Measurements from ENCODE around the gene GALNT1. TPM values are rescaled to one million over a fixed set of nuclear protein-coding genes. Genes with fewer than 3 reads are reported as not detected.
"Not testable (repeated sequence)": the region's sequence is repeated elsewhere in the genome, so short reads cannot be mapped to it uniquely, and the experiment has no call there.

The GALNT1 gene
- total RNA-seq, 1 donor from 2014 or later, result 47.8 TPM

DNA sequence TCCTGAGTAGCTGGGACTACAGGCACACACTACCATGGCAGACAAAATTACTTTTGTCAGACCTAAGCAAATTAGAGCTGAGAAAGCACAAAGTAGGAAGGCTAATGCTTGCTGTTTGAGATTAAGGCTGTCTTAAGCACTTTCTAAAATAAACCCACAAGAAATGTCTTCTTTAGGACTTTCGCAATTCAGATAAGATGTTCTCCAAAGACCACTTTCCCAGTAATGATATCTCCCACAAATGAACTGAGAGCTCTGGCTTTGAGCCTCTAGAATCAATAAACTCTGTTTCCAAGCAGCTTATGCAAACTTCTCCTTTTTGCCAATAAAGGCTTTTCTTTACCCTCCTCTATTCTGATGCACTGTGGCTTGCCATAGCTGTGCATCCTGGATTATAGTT is 32.0 kb upstream of the GALNT1 start:
- TF ChIP-seq CTCF (IDR thresholded peaks at IDR 0.05; ENCODE audit: borderline replicate concordance), result no peak
- no peaks in the 10 kb centered on the region for H3K9me3 ChIP-seq (replicated peaks)
- no peak overlapping the region for H3K4me3 ChIP-seq
- no peak for DNase-seq
- no peaks in the 10 kb centered on the region for H3K27me3 ChIP-seq (ENCODE audit: low read depth)
- no peaks in the 10 kb centered on the region for H3K4me1 ChIP-seq
- H3K27ac ChIP-seq (replicated peaks), result no peak overlapping the region
- intact Hi-C loops (cut with micrococcal nuclease), result no loop called here
- no peaks in the 10 kb centered on the region for H3K36me3 ChIP-seq

DNA sequence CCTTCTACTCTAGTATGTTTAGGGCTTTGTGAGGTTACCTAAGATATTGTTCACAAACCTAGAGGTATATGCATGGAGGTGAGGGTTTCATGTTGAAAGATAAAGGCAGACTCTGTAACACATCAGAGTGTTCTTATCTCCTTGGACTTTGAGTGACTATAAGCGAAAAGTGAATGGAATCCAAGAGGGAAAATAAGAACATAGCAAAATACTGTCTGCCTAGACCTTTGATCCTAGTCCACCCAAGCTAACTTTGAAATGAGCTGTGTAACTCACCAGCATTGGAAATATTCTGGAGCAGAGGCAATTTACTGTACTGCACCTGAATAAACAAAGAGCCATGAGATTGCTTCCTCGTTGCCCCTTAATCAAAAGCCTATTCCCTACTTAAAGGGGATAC is 28.2 kb upstream of the GALNT1 start:
- TF ChIP-seq CTCF (IDR thresholded peaks at IDR 0.05; ENCODE audit: borderline replicate concordance), result no peak
- no peak overlapping the region for H3K4me3 ChIP-seq
- H3K9me3 ChIP-seq (replicated peaks), result no peaks in the 10 kb centered on the region
- DNase-seq, result no peak
- H3K27ac ChIP-seq (replicated peaks), result no peak overlapping the region
- intact Hi-C loops (cut with micrococcal nuclease), result no loop called here
- H3K4me1 ChIP-seq, result no peaks in the 10 kb centered on the region
- no peaks in the 10 kb centered on the region for H3K27me3 ChIP-seq (ENCODE audit: low read depth)
- H3K36me3 ChIP-seq, result no peaks in the 10 kb centered on the region

GRCh38 chr18:35555538-35555937 is 26.0 kb upstream of the GALNT1 start:
- H3K36me3 ChIP-seq; DNase-seq; H3K27me3 ChIP-seq (ENCODE audit: low read depth); H3K4me1 ChIP-seq; H3K27ac ChIP-seq (replicated peaks); H3K9me3 ChIP-seq (replicated peaks); intact Hi-C loops (cut with micrococcal nuclease); H3K4me3 ChIP-seq: not testable (repeated sequence)

DNA sequence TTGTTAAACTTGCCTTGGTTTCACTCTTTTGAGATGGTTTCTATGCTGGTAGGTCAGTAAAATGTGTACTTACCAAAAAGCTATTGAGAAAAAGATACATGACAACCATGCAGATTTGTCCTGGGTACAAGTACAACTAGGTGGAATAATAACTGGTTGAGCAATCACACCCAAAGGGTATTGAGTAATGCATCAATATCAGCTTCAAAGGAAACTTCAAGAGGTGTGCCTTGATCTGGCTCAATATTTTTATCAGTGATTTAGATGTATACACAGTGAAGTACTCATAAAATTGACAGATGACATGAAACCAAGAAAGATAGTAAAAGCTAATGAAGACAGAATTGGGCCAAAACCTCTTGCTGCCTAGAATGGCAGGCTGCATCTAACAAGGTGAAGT is 21.7 kb upstream of the GALNT1 start:
- no peaks in the 10 kb centered on the region for H3K9me3 ChIP-seq (replicated peaks)
- H3K27me3 ChIP-seq (ENCODE audit: low read depth), result no peaks in the 10 kb centered on the region
- H3K4me3 ChIP-seq, result no peak overlapping the region
- H3K4me1 ChIP-seq, result no peaks in the 10 kb centered on the region
- TF ChIP-seq CTCF (IDR thresholded peaks at IDR 0.05; ENCODE audit: borderline replicate concordance), result no peak
- intact Hi-C loops (cut with micrococcal nuclease), result no loop called here
- DNase-seq, result no peak
- H3K36me3 ChIP-seq, result no peaks in the 10 kb centered on the region
- H3K27ac ChIP-seq (replicated peaks), result no peak overlapping the region

DNA sequence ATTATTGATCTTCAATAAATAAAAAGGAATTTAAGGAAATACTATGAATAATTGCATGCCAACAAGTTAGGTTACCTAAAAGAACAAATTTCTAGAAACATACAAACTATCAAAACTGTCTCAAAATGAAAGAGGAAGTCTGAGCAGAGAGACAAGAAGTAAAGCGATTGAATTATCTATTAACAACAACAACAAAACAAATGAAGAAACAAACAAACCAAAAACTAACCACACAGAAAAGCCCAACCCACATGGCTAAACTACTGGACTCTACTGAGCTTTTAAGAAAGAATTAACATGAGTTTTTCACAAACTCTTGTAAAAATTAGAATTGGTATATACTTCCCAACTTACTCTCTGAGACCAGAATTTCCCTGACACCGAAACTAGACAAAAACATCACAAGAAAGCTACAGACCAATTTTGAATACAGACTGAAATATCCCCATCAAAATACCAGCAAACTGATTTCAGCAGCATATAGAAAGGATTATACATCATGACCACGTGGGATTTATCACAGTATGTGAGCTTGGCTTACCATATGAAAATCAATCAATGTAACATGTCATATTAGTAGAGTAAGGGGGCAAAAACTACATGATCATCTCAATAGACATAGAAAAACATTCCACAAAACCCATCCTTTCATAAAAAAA is 16.6 kb upstream of the GALNT1 start:
- TF ChIP-seq CTCF (IDR thresholded peaks at IDR 0.05; ENCODE audit: borderline replicate concordance), result no peak
- no peaks in the 10 kb centered on the region for H3K9me3 ChIP-seq (replicated peaks)
- intact Hi-C loops (cut with micrococcal nuclease), result no loop called here
- DNase-seq, result no peak
- no peaks in the 10 kb centered on the region for H3K36me3 ChIP-seq
- no peak overlapping the region for H3K4me3 ChIP-seq
- H3K27me3 ChIP-seq (ENCODE audit: low read depth), result no peaks in the 10 kb centered on the region
- H3K27ac ChIP-seq (replicated peaks), result no peak overlapping the region
- no peaks in the 10 kb centered on the region for H3K4me1 ChIP-seq

GRCh38 chr18:35566019-35566418 is 15.5 kb upstream of the GALNT1 start:
- Histone ChIP-seq H3K4me3 (no peak overlapping the region), H3K27ac (replicated peaks) (no peak overlapping the region), H3K9me3 (replicated peaks) (no peaks in the 10 kb centered on the region), H3K36me3 (no peaks in the 10 kb centered on the region), H3K4me1 (no peaks in the 10 kb centered on the region), H3K27me3 (ENCODE audit: low read depth) (no peaks in the 10 kb centered on the region)
- DNase-seq, result no peak
- no peak for TF ChIP-seq CTCF (IDR thresholded peaks at IDR 0.05; ENCODE audit: borderline replicate concordance)
- intact Hi-C loops (cut with micrococcal nuclease), result no loop called here

Measured in left ventricle myocardium inferior (tissue), 1 donor.